ENCODE measurements around the gene GABRB2.

DNA sequence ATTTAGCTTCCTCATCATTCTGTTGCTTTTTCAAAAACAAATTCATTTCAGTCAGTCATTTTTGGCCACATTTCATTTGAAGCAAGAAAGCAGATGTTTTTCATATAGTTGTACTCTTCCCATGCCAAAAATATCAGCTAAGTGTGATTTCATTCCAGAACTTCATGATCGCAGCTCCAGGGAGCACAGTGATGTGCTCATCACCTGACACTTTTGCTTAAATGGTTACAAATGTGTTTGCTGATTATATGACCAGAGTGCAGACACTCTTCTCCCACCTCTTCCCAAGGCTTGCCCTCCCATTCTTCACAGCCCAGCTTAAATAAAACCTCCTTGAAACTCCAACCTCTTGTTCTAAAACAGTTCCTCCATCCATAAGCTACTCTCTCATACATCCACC, 32.6 kb downstream of the GABRB2 start:
- TF ChIP-seq, protein P1, sequence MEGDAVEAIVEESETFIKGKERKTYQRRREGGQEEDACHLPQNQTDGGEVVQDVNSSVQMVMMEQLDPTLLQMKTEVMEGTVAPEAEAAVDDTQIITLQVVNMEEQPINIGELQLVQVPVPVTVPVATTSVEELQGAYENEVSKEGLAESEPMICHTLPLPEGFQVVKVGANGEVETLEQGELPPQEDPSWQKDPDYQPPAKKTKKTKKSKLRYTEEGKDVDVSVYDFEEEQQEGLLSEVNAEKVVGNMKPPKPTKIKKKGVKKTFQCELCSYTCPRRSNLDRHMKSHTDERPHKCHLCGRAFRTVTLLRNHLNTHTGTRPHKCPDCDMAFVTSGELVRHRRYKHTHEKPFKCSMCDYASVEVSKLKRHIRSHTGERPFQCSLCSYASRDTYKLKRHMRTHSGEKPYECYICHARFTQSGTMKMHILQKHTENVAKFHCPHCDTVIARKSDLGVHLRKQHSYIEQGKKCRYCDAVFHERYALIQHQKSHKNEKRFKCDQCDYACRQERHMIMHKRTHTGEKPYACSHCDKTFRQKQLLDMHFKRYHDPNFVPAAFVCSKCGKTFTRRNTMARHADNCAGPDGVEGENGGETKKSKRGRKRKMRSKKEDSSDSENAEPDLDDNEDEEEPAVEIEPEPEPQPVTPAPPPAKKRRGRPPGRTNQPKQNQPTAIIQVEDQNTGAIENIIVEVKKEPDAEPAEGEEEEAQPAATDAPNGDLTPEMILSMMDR (IDR thresholded peaks at IDR 0.05; ENCODE audit: insufficient read depth, low read depth, low read length): no peak
- TF ChIP-seq EZH2 (IDR thresholded peaks at IDR 0.05; ENCODE audit: insufficient read depth, low read length): no peak

Data from astrocyte (in vitro differentiated cells and primary cell).